Panc1 (cell line): Measurements from ENCODE around the gene TSSK6. TPM values are rescaled to one million over a fixed set of nuclear protein-coding genes. Genes with fewer than 3 reads are reported as not detected.

Experiments
- ATAC-seq: fragments of 200-7000 bp; cut with Tn5 transposase; 2 replicates; pipeline ENCODE4 v1.9.1; 2020; ENCODE audit warnings: mild to moderate bottlenecking, moderate library complexity
- BruUV-seq: library from RNA; stranded (reverse); fragments of 400-500 nt; replicated peaks from 2 replicates; lab custom pipeline; 2021; lab: Mats Ljungman, UMichigan
- CTCF ChIA-PET: fragments of 300-600 bp; sonication (Branson Sonifier 250); formaldehyde crosslinking; loops from one replicate; lab custom pipeline; 2022; ENCODE audit warnings: antibody characterized with exemption; lab: Charles Lee
- POLR2A ChIA-PET: fragments of 300-600 bp; sonication (Branson Sonifier 250); formaldehyde crosslinking; loops from one replicate; lab custom pipeline; 2022; ENCODE audit warnings: antibody characterized with exemption; lab: Charles Lee
- DNase-seq: peaks from one replicate; pipeline ENCODE4 v3.0.0-alpha.2; 2010; ENCODE audit warnings: low read depth, low spot score
- H3K27ac ChIP-seq: 2 replicates; pipeline ENCODE4 v1.5.1; 2011; ENCODE audit warnings: mild to moderate bottlenecking, low read length, inconsistent platforms
- H3K27me3 ChIP-seq: fragments of 200-500 bp; sonication (Bioruptor generic); 2 replicates; pipeline ENCODE4 v1.6.0; 2014; ENCODE audit warnings: low read length, inconsistent platforms; ENCODE audit not compliant: control insufficient read depth, insufficient read depth
- H3K36me3 ChIP-seq: fragments of 200-500 bp; sonication (Bioruptor generic); 2 replicates; pipeline ENCODE4 v1.5.1; 2014; ENCODE audit warnings: inconsistent platforms, mild to moderate bottlenecking, low read length, moderate library complexity; ENCODE audit not compliant: control insufficient read depth, insufficient read depth
- H3K4me1 ChIP-seq: 2 replicates; pipeline ENCODE4 v1.5.1; 2011; ENCODE audit warnings: inconsistent platforms, mild to moderate bottlenecking, low read length, moderate library complexity; ENCODE audit not compliant: control insufficient read depth, insufficient read depth
- H3K4me3 ChIP-seq, 2 experiments: 2 replicates each; pipeline ENCODE4 v1.5.1; 2011 to 2012; ENCODE audit warnings: low read depth in 2 of 2, low read length in 2 of 2, mild to moderate bottlenecking in 2 of 2, inconsistent platforms in 1 of 2, moderate library complexity in 1 of 2
- H3K9me3 ChIP-seq: fragments of 200-500 bp; sonication (Bioruptor generic); 2 replicates; pipeline ENCODE4 v1.5.1; 2014; ENCODE audit warnings: low read depth, mild to moderate bottlenecking, inconsistent platforms, low read length, moderate library complexity; ENCODE audit not compliant: control insufficient read depth, insufficient read depth
- CTCF ChIP-seq: fragments of 450-650 bp; IDR thresholded peaks from 2 replicates; pipeline ENCODE4 v1.5.1; 2017; ENCODE audit warnings: mild to moderate bottlenecking
- POLR2AphosphoS5 ChIP-seq: IDR thresholded peaks from 2 replicates; pipeline ENCODE4 v1.6.1; 2012; ENCODE audit warnings: mild to moderate bottlenecking, low read depth, low read length, moderate library complexity
- REST ChIP-seq, 2 experiments: IDR thresholded peaks; 2 replicates each; pipeline ENCODE4 v1.6.1; 2011 to 2012; ENCODE audit warnings: low read depth in 2 of 2, control low read depth in 1 of 2, low read length in 1 of 2, mild to moderate bottlenecking in 1 of 2, moderate library complexity in 1 of 2; ENCODE audit not compliant: insufficient read depth in 1 of 2
- SIN3A ChIP-seq: IDR thresholded peaks from 2 replicates; pipeline ENCODE4 v1.6.1; 2012; ENCODE audit warnings: low read depth, mild to moderate bottlenecking, low read length, moderate library complexity, borderline replicate concordance; ENCODE audit not compliant: insufficient read depth
- TCF7L2 ChIP-seq: IDR thresholded peaks from 2 replicates; pipeline ENCODE4 v1.6.1; 2011; ENCODE audit warnings: mild to moderate bottlenecking, low read depth, low read length, inconsistent platforms
- in situ Hi-C: cut with HindIII; loops from 2 replicates; pipeline ENCODE4 v1.10.0; 2016; ENCODE audit warnings: low sequenced_read_pairs, low pct_unique_long_range_greater_than_20kb
- intact Hi-C: fragments of 100-400 bp; cut with micrococcal nuclease; formaldehyde crosslinking; loops from one replicate; pipeline ENCODE4 v1.10.0; 2022; ENCODE audit not compliant: unreplicated experiment
- total RNA-seq: library from RNA; stranded (reverse); gene quantifications from one replicate; pipeline ENCODE4 v1.2.1, GENCODE V29; 2021; ENCODE audit not compliant: unreplicated experiment

Gene TSSK6
- total RNA-seq, 1 experiment from 2014 or later, result 1.8 TPM

GRCh38 chr19:19502281-19502680 lies 13.1 kb downstream of the TSSK6 start:
- no peaks in the 10 kb centered on the region for H3K27me3 ChIP-seq
- no TSS peak for BruUV-seq
- in situ Hi-C loops, result no loop called here
- ATAC-seq (no peak), DNase-seq (no peak)
- POLR2A ChIA-PET, result no interaction called here
- CTCF ChIA-PET, result no interaction called here
- no peak overlapping the region for H3K27ac ChIP-seq
- no peaks in the 10 kb centered on the region for H3K4me1 ChIP-seq
- no peak for TF ChIP-seq TCF7L2
- no peak overlapping the region for H3K4me3 ChIP-seq
- no peaks in the 10 kb centered on the region for H3K9me3 ChIP-seq
- intact Hi-C loops, result no loop called here
- no peaks in the 10 kb centered on the region for H3K36me3 ChIP-seq

- no peak overlapping the region for H3K27ac ChIP-seq
- H3K9me3 ChIP-seq, result no peaks in the 10 kb centered on the region
- intact Hi-C loops, result no loop called here
- TF ChIP-seq SIN3A, result no peak
- TF ChIP-seq CTCF, result no peak
- no peak for TF ChIP-seq REST (IDR thresholded peaks at IDR 0.05; ENCODE audit: insufficient read depth in 1 of 2, low read depth in 2 of 2, low read length in 1 of 2)
- no peak for TF ChIP-seq TCF7L2
- no peak for TF ChIP-seq POLR2AphosphoS5
- POLR2A ChIA-PET, result no interaction called here
- H3K27me3 ChIP-seq, result no peaks in the 10 kb centered on the region
- BruUV-seq, result no TSS peak
- no peak for DNase-seq
- no peaks in the 10 kb centered on the region for H3K36me3 ChIP-seq
- H3K4me1 ChIP-seq, result no peaks in the 10 kb centered on the region
- in situ Hi-C loops, result no loop called here
- CTCF ChIA-PET, result interaction anchor here (0.6 kb wide), 1 partner anchor 12 kb away, joined by 3 read pairs; no protein-coding TSS in a partner anchor
- no peak for ATAC-seq
- H3K4me3 ChIP-seq, result no peak overlapping the region
Measured at GRCh38 chr19:19501798-19502197, 13.6 kb downstream of the TSSK6 start.

- ChIA-PET POLR2A (no interaction called here), CTCF (interaction anchor here (0.6 kb wide), 1 partner anchor 11 kb away, joined by 3 read pairs; no protein-coding TSS in a partner anchor)
- Histone ChIP-seq H3K4me3 (no peak overlapping the region), H3K4me1 (no peaks in the 10 kb centered on the region), H3K27ac (no peak overlapping the region), H3K9me3 (no peaks in the 10 kb centered on the region), H3K36me3 (no peaks in the 10 kb centered on the region), H3K27me3 (no peaks in the 10 kb centered on the region)
- TF ChIP-seq SIN3A (no peak), POLR2AphosphoS5 (no peak), CTCF (no peak), REST (IDR thresholded peaks at IDR 0.05; ENCODE audit: insufficient read depth in 1 of 2, low read depth in 2 of 2, low read length in 1 of 2) (no peak), TCF7L2 (no peak)
- DNase-seq (no peak), ATAC-seq (no peak)
- intact Hi-C loops, result no loop called here
- in situ Hi-C loops, result no loop called here
- no TSS peak for BruUV-seq
Measured at GRCh38 chr19:19500975-19501644, 14.2 kb downstream of the TSSK6 start.
